NOMO-1 treated with dmso at 0.1 percent for 144 hours (cell line): ENCODE measurements around the gene CCDC91.
"Not testable (repeated sequence)": the region's sequence is repeated elsewhere in the genome, so short reads cannot be mapped to it uniquely, and the experiment has no call there.

ENCODE experiments used
- DNase-seq: peaks from one replicate; lab custom pipeline; 2025; ENCODE audit not compliant: unreplicated experiment; lab: John Stamatoyannopoulos, UW

CCDC91 gene

GRCh38 chr12:28446031-28446430 is 255.8 kb downstream of the CCDC91 start:
- no peak for DNase-seq

GRCh38 chr12:28453686-28454085 is 263.4 kb downstream of the CCDC91 start:
- DNase-seq = no peak

- no peak for DNase-seq
Measured at GRCh38 chr12:28456934-28457710, 266.9 kb downstream of the CCDC91 start.

- DNase-seq = no peak
Measured at GRCh38 chr12:28457785-28458184, 267.5 kb downstream of the CCDC91 start.

- no peak for DNase-seq
Measured at GRCh38 chr12:28459481-28459880, 269.2 kb downstream of the CCDC91 start.

GRCh38 chr12:28460420-28461130 is 270.3 kb downstream of the CCDC91 start:
- DNase-seq = no peak

GRCh38 chr12:28463396-28463795 is 273.1 kb downstream of the CCDC91 start:
- no peak for DNase-seq

- not testable (repeated sequence) for DNase-seq
Measured at GRCh38 chr12:28471762-28472161, 281.5 kb downstream of the CCDC91 start.

GRCh38 chr12:28476206-28476605 is 285.9 kb downstream of the CCDC91 start:
- DNase-seq = not testable (repeated sequence)

GRCh38 chr12:28479097-28479496 is 288.8 kb downstream of the CCDC91 start:
- DNase-seq = not testable (repeated sequence)

GRCh38 chr12:28479683-28480082 is 289.4 kb downstream of the CCDC91 start:
- no peak for DNase-seq

GRCh38 chr12:28484156-28484555 is 293.9 kb downstream of the CCDC91 start:
- DNase-seq = no peak

GRCh38 chr12:28486521-28486920 is 296.3 kb downstream of the CCDC91 start:
- DNase-seq = no peak

- DNase-seq = no peak
Measured at GRCh38 chr12:28489246-28489645, 299.0 kb downstream of the CCDC91 start.

- DNase-seq = no peak
Measured at GRCh38 chr12:28497889-28498411, 307.7 kb downstream of the CCDC91 start.

- DNase-seq = no peak
Measured at GRCh38 chr12:28498850-28499249, 308.6 kb downstream of the CCDC91 start.

GRCh38 chr12:28500373-28501024 is 310.2 kb downstream of the CCDC91 start:
- DNase-seq = no peak

- DNase-seq = no peak
Measured at GRCh38 chr12:28506271-28506670, 316.0 kb downstream of the CCDC91 start.

- DNase-seq = no peak
Measured at GRCh38 chr12:28507033-28507432, 316.8 kb downstream of the CCDC91 start.

- no peak for DNase-seq
Measured at GRCh38 chr12:28507867-28508266, 317.6 kb downstream of the CCDC91 start.

GRCh38 chr12:28512406-28512805 is 322.1 kb downstream of the CCDC91 start:
- no peak for DNase-seq

- no peak for DNase-seq
Measured at GRCh38 chr12:28512876-28513275, 322.6 kb downstream of the CCDC91 start.
